ENCODE results near the gene CDIPT.

Gene CDIPT

GRCh38 chr16:29883987-29884386, 21.0 kb upstream of the CDIPT start:
- no peak overlapping the region for H3K4me3 ChIP-seq (ENCODE audit: severe bottlenecking)
- no peak for TF ChIP-seq CTCF (IDR thresholded peaks at IDR 0.05; ENCODE audit: poor library complexity, severe bottlenecking)
- DNase-seq (ENCODE audit: low spot score) (no peak), ATAC-seq (ENCODE audit: low read depth) (no peak)
- no peaks in the 10 kb centered on the region for H3K36me3 ChIP-seq (ENCODE audit: low read depth)
- no peaks in the 10 kb centered on the region for H3K27me3 ChIP-seq (ENCODE audit: insufficient read depth, poor library complexity, severe bottlenecking)
- H3K27ac ChIP-seq (ENCODE audit: poor library complexity, severe bottlenecking): no peak overlapping the region
- no peaks in the 10 kb centered on the region for H3K9me3 ChIP-seq (ENCODE audit: severe bottlenecking)
- no peaks in the 10 kb centered on the region for H3K4me1 ChIP-seq (ENCODE audit: insufficient read depth, poor library complexity, severe bottlenecking)

- Histone ChIP-seq H3K36me3 (ENCODE audit: low read depth) (no peaks in the 10 kb centered on the region), H3K9me3 (ENCODE audit: severe bottlenecking) (no peaks in the 10 kb centered on the region), H3K4me1 (ENCODE audit: insufficient read depth, poor library complexity, severe bottlenecking) (no peaks in the 10 kb centered on the region), H3K27me3 (ENCODE audit: insufficient read depth, poor library complexity, severe bottlenecking) (no peaks in the 10 kb centered on the region), H3K4me3 (ENCODE audit: severe bottlenecking) (no peak overlapping the region), H3K27ac (ENCODE audit: poor library complexity, severe bottlenecking) (no peak overlapping the region)
- ATAC-seq (ENCODE audit: low read depth) (no peak), DNase-seq (ENCODE audit: low spot score) (no peak)
- no peak for TF ChIP-seq CTCF (IDR thresholded peaks at IDR 0.05; ENCODE audit: poor library complexity, severe bottlenecking)
These were observed 18.0 kb upstream of the CDIPT start for GRCh38 chr16:29881050-29881449.

- Histone ChIP-seq H3K36me3 (ENCODE audit: low read depth) (no peaks in the 10 kb centered on the region), H3K27me3 (ENCODE audit: insufficient read depth, poor library complexity, severe bottlenecking) (no peaks in the 10 kb centered on the region), H3K9me3 (ENCODE audit: severe bottlenecking) (no peaks in the 10 kb centered on the region), H3K4me1 (ENCODE audit: insufficient read depth, poor library complexity, severe bottlenecking) (no peaks in the 10 kb centered on the region), H3K27ac (ENCODE audit: poor library complexity, severe bottlenecking) (no peak overlapping the region), H3K4me3 (ENCODE audit: severe bottlenecking) (no peak overlapping the region)
- no peak for TF ChIP-seq CTCF (IDR thresholded peaks at IDR 0.05; ENCODE audit: poor library complexity, severe bottlenecking)
- ATAC-seq (ENCODE audit: low read depth) (no peak), DNase-seq (ENCODE audit: low spot score) (no peak)
These were observed 15.1 kb upstream of the CDIPT start for GRCh38 chr16:29878172-29878571.

- H3K9me3 ChIP-seq (ENCODE audit: severe bottlenecking): no peaks in the 10 kb centered on the region
- no peak for TF ChIP-seq CTCF (IDR thresholded peaks at IDR 0.05; ENCODE audit: poor library complexity, severe bottlenecking)
- H3K27me3 ChIP-seq (ENCODE audit: insufficient read depth, poor library complexity, severe bottlenecking): no peaks in the 10 kb centered on the region
- no peak overlapping the region for H3K4me3 ChIP-seq (ENCODE audit: severe bottlenecking)
- DNase-seq (ENCODE audit: low spot score) (no peak), ATAC-seq (ENCODE audit: low read depth) (peak; percentile 84)
- H3K4me1 ChIP-seq (ENCODE audit: insufficient read depth, poor library complexity, severe bottlenecking): no peaks in the 10 kb centered on the region
- H3K36me3 ChIP-seq (ENCODE audit: low read depth): no peaks in the 10 kb centered on the region
- H3K27ac ChIP-seq (ENCODE audit: poor library complexity, severe bottlenecking): no peak overlapping the region
These were observed 14.4 kb upstream of the CDIPT start for GRCh38 chr16:29877266-29877961.

- H3K4me1 ChIP-seq (ENCODE audit: insufficient read depth, poor library complexity, severe bottlenecking): no peaks in the 10 kb centered on the region
- ATAC-seq (ENCODE audit: low read depth): no peak
- H3K36me3 ChIP-seq (ENCODE audit: low read depth): no peaks in the 10 kb centered on the region
- no peak overlapping the region for H3K4me3 ChIP-seq (ENCODE audit: severe bottlenecking)
- no peak overlapping the region for H3K27ac ChIP-seq (ENCODE audit: poor library complexity, severe bottlenecking)
- no peaks in the 10 kb centered on the region for H3K27me3 ChIP-seq (ENCODE audit: insufficient read depth, poor library complexity, severe bottlenecking)
- H3K9me3 ChIP-seq (ENCODE audit: severe bottlenecking): no peaks in the 10 kb centered on the region
- no peak for TF ChIP-seq CTCF (IDR thresholded peaks at IDR 0.05; ENCODE audit: poor library complexity, severe bottlenecking)
- DNase-seq (ENCODE audit: low spot score): no peak
These were observed 13.7 kb upstream of the CDIPT start for GRCh38 chr16:29876594-29877249.
